ENCODE results near the gene LIG4. TPM values are rescaled to one million over a fixed set of nuclear protein-coding genes. Genes with fewer than 3 reads are reported as not detected.
A peak's percentile ranks its signal among the peaks of the same experiment; 100 is the strongest.

The LIG4 gene
- total and polyA plus RNA-seq, 2 of the 4 experiments (the other 2 are of a cell fraction) = 5.0 to 7.2 TPM

- Histone ChIP-seq H3K4me2 (ENCODE audit: low read depth, low read length) (peak overlapping the region; percentile 99), H2AK5ac (ENCODE audit: low read depth, low read length) (no peak overlapping the region), H3K9me3 (ENCODE audit: control insufficient read depth, insufficient read depth, low read length) (no peaks in the 10 kb centered on the region), H3K36me3 (ENCODE audit: control insufficient read depth, insufficient read depth, low read length) (peaks cover 6% of the 10 kb centered on the region), H4K20me1 (ENCODE audit: insufficient read depth, low read length) (no peaks in the 10 kb centered on the region), H3K14ac (replicated peaks; ENCODE audit: low read depth, low read length) (no peak overlapping the region), H2BK120ac (ENCODE audit: low read depth, low read length) (no peak overlapping the region), H2AFZ (replicated peaks; ENCODE audit: low read length, poor library complexity) (no peak overlapping the region), H3K4ac (ENCODE audit: low read depth, low read length) (no peak overlapping the region), H3K4me3 (ENCODE audit: insufficient read depth, low read depth, low read length) (peak overlapping the region; percentile 46), H2BK20ac (ENCODE audit: low read depth, low read length) (no peak overlapping the region), H2BK15ac (ENCODE audit: low read depth, low read length) (no peak overlapping the region), H4K5ac (ENCODE audit: low read depth, low read length) (no peak overlapping the region), H3K18ac (ENCODE audit: low read depth, low read length) (no peak overlapping the region), H4K91ac (ENCODE audit: insufficient read depth, low read depth, low read length) (no peak overlapping the region), H3K9me1 (ENCODE audit: insufficient read depth, low read length) (0 out of 2 replicates have a peak, but pooled peaks cover 5% of the 10 kb centered on the region), H3K27me3 (ENCODE audit: control insufficient read depth, insufficient read depth, low read length) (no peaks in the 10 kb centered on the region), H3K79me1 (ENCODE audit: low read depth in 1 of 2, low read length in 2 of 2) (peaks cover 20 to 33% of the 10 kb centered on the region in 2 experiments), H4K8ac (ENCODE audit: low read depth in 2 of 2, low read length in 2 of 2) (no peak overlapping the region), H2BK5ac (ENCODE audit: low read depth, low read length, poor library complexity, severe bottlenecking) (no peak overlapping the region), H2AK9ac (replicated peaks; ENCODE audit: low read depth, low read length, poor library complexity) (no peak overlapping the region), H3K9ac (ENCODE audit: low read depth, low read length) (0 out of 2 replicates have a peak overlapping the region, but pooled peaks have one; percentile 52), H3K27ac (ENCODE audit: insufficient read depth, low read length) (no peak overlapping the region), H3K56ac (ENCODE audit: extremely low read depth, insufficient read depth, low read length) (no peak overlapping the region), H3K4me1 (ENCODE audit: control insufficient read depth, insufficient read depth, low read length) (peaks cover 6% of the 10 kb centered on the region), H3K23ac (ENCODE audit: low read depth, low read length) (peak overlapping the region; percentile 67; the same call in 1 of the 2 replicates)
- CTCF ChIA-PET = no interaction called here
- dilution Hi-C loops (cut with HindIII; ENCODE audit: low sequenced_read_pairs, unreplicated experiment) (no loop called here), intact Hi-C loops (cut with micrococcal nuclease) (no loop called here), in situ Hi-C loops (cut with MboI; ENCODE audit: low sequenced_read_pairs) (no loop called here)
- DNase-seq (peak; percentile 31), ATAC-seq (ENCODE audit: low read depth) (no peak)
- POLR2A ChIA-PET (ENCODE audit: unreplicated experiment) = no interaction called here
- 0% methylated on average over 1 of the region's 5 CpGs; no CpG with 5 or more reads in 1 of the 2 experiments for WGBS, 2 experiments (ENCODE audit: extremely low coverage in 2 of 2, insufficient read length in 1 of 2)
- TF ChIP-seq BHLHE40 (IDR thresholded peaks at IDR 0.05; ENCODE audit: low read depth, low read length) (no peak), RCOR1 (IDR thresholded peaks at IDR 0.05; ENCODE audit: insufficient replicate concordance, low read length) (no peak), CTCF (conservative IDR thresholded peaks at IDR 0.05; ENCODE audit: low read depth, low read length) (no peak), RFX5 (IDR thresholded peaks at IDR 0.05; ENCODE audit: low read depth, low read length) (no peak), POLR2A (IDR thresholded peaks at IDR 0.05; ENCODE audit: low read depth, low read length) (no peak), CEBPB (IDR thresholded peaks at IDR 0.05; ENCODE audit: low read depth, low read length) (no peak), FOS (IDR thresholded peaks at IDR 0.05; ENCODE audit: low read depth, low read length) (no peak), MAFK (IDR thresholded peaks at IDR 0.05; ENCODE audit: low read depth, low read length) (no peak), NFE2L2 (IDR thresholded peaks at IDR 0.05; ENCODE audit: low read depth, low read length) (no peak), MXI1 (IDR thresholded peaks at IDR 0.05; ENCODE audit: borderline replicate concordance, low read depth, low read length) (no peak), SMC3 (IDR thresholded peaks at IDR 0.05; ENCODE audit: low read depth, low read length) (no peak), MAZ (IDR thresholded peaks at IDR 0.05; ENCODE audit: borderline replicate concordance, low read depth, low read length) (no peak), RAD21 (IDR thresholded peaks at IDR 0.05; ENCODE audit: low read length) (no peak), CHD1 (IDR thresholded peaks at IDR 0.05; ENCODE audit: low read depth, low read length) (no peak)
- TF ChIP-seq, protein P1, sequence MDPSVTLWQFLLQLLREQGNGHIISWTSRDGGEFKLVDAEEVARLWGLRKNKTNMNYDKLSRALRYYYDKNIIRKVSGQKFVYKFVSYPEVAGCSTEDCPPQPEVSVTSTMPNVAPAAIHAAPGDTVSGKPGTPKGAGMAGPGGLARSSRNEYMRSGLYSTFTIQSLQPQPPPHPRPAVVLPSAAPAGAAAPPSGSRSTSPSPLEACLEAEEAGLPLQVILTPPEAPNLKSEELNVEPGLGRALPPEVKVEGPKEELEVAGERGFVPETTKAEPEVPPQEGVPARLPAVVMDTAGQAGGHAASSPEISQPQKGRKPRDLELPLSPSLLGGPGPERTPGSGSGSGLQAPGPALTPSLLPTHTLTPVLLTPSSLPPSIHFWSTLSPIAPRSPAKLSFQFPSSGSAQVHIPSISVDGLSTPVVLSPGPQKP (IDR thresholded peaks at IDR 0.05; ENCODE audit: borderline replicate concordance, low read depth, low read length) = no peak
- TF ChIP-seq, protein P2, sequence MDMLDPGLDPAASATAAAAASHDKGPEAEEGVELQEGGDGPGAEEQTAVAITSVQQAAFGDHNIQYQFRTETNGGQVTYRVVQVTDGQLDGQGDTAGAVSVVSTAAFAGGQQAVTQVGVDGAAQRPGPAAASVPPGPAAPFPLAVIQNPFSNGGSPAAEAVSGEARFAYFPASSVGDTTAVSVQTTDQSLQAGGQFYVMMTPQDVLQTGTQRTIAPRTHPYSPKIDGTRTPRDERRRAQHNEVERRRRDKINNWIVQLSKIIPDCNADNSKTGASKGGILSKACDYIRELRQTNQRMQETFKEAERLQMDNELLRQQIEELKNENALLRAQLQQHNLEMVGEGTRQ (IDR thresholded peaks at IDR 0.05; ENCODE audit: low read depth, low read length) = no peak
- no TSS peak for BruUV-seq (replicated peaks)
Observed at GRCh38 chr13:108213946-108214345, 1.4 kb downstream of the LIG4 start.
